ENCODE results near the gene DCAF7.

The DCAF7 gene

DNA sequence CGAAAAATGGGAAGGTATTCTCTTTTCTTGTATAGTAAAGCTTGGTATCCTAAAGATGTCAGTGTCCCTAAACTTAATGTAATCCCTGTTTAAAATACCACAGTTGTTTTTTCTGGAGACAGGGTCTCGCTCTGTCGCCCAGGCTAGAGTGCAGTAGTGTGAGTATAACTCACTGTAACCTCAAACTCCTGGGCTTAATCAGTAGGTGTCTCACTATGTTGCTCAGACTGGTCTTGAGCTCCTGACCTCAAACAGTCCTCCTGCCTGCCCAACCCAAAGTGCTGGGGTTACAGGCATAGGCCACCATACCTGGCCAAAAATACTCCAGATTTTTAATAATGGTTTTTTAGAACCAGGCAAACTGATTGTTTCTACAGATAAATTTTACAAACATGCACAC is 8.2 kb downstream of the DCAF7 start:
- in situ Hi-C loops (cut with HindIII; ENCODE audit: low pct_unique_long_range_greater_than_20kb, low sequenced_read_pairs): no loop called here
- TF ChIP-seq JUND (IDR thresholded peaks at IDR 0.05; ENCODE audit: low read depth): no peak
- no peak for DNase-seq (ENCODE audit: low read depth in 1 of 2, low spot score in 1 of 2)

GRCh38 chr17:63561819-63562218 is 11.5 kb downstream of the DCAF7 start:
- no peak for TF ChIP-seq JUND (IDR thresholded peaks at IDR 0.05; ENCODE audit: low read depth)
- in situ Hi-C loops (cut with HindIII; ENCODE audit: low pct_unique_long_range_greater_than_20kb, low sequenced_read_pairs): no loop called here
- DNase-seq (ENCODE audit: low read depth in 1 of 2, low spot score in 1 of 2): no peak

DNA sequence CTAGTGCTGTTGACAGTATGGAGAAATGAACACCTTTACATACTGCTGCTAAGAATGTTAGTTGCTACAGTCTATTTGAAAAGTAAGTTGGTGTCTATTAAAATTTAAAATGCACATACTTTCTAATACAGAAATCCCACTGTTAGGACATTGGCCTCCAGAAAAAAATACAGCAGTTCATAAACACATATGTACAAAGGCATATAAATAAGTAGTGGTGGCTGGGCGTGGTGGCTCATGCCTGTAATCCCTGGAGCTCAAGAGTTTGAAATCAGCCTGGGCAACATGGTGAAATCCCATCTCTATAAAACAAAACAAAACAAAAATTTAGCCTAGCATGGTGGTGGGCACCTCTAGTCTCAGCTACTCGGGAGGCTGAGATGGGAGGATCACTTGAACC is 13.1 kb downstream of the DCAF7 start:
- no peak for DNase-seq (ENCODE audit: low read depth in 1 of 2, low spot score in 1 of 2)
- no peak for TF ChIP-seq JUND (IDR thresholded peaks at IDR 0.05; ENCODE audit: low read depth)
- in situ Hi-C loops (cut with HindIII; ENCODE audit: low pct_unique_long_range_greater_than_20kb, low sequenced_read_pairs): no loop called here

DNA sequence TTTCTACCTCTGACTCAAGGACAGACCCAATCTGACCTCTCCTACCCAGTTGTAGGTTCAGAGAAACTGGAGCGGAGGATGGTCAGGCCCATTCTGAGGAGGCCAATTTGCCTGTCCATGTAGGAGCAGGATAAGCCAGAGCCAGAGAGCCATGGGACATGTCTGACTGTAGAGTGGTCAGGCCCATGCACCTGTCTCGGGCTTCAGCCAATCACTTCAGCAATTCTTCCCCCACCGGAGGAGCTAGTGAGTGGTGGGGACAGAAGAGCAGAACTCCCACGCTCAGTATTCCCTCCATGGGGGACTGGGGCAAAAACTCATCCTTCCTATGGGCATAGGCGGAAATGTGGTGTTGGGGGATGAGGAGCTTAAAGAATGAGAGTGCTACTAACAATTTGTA is 14.3 kb downstream of the DCAF7 start:
- in situ Hi-C loops (cut with HindIII; ENCODE audit: low pct_unique_long_range_greater_than_20kb, low sequenced_read_pairs): no loop called here
- no peak for TF ChIP-seq JUND (IDR thresholded peaks at IDR 0.05; ENCODE audit: low read depth)
- no peak for DNase-seq (ENCODE audit: low read depth in 1 of 2, low spot score in 1 of 2)

- in situ Hi-C loops (cut with HindIII; ENCODE audit: low pct_unique_long_range_greater_than_20kb, low sequenced_read_pairs): no loop called here
- no peak for TF ChIP-seq JUND (IDR thresholded peaks at IDR 0.05; ENCODE audit: low read depth)
- DNase-seq (ENCODE audit: low read depth in 1 of 2, low spot score in 1 of 2): no peak
These were observed 17.0 kb downstream of the DCAF7 start for GRCh38 chr17:63567229-63567628.

GRCh38 chr17:63568563-63568962 is 18.3 kb downstream of the DCAF7 start:
- DNase-seq (ENCODE audit: low read depth in 1 of 2, low spot score in 1 of 2): no peak
- in situ Hi-C loops (cut with HindIII; ENCODE audit: low pct_unique_long_range_greater_than_20kb, low sequenced_read_pairs): no loop called here

GRCh38 chr17:63571632-63572310 is 21.5 kb downstream of the DCAF7 start:
- in situ Hi-C loops (cut with HindIII; ENCODE audit: low pct_unique_long_range_greater_than_20kb, low sequenced_read_pairs): no loop called here
- peak in 1 of 2 experiments; percentile 43 for DNase-seq (ENCODE audit: low read depth in 1 of 2, low spot score in 1 of 2)
- TF ChIP-seq JUND (IDR thresholded peaks at IDR 0.05; ENCODE audit: low read depth): no peak

More at GRCh38 chr17:63568563-63568962, 18.3 kb downstream of the DCAF7 start:
- TF ChIP-seq JUND (IDR thresholded peaks at IDR 0.05; ENCODE audit: low read depth): no peak

DNA sequence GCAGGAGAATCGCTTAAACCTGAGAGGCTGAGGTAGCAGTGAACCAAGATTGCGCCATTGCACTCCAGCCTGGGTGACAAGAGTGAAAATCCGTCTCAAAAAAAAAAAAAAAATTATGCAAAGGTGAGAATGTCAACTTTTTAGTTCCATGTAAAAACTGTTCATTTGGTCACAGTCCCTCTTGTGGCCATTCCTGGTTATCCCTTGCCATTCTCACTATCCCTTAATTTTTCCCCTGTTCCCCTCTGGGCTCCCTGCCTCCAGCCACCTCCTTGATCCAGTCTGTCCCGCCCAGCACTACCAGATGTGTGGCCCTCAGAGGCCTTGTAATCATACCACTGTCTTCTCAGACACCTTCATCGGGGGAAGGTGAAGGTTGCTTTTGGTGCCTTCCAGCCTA is 23.4 kb downstream of the DCAF7 start:
- no peak for TF ChIP-seq JUND (IDR thresholded peaks at IDR 0.05; ENCODE audit: low read depth)
- in situ Hi-C loops (cut with HindIII; ENCODE audit: low pct_unique_long_range_greater_than_20kb, low sequenced_read_pairs): no loop called here
- DNase-seq (ENCODE audit: low read depth in 1 of 2, low spot score in 1 of 2): peak in 1 of 2 experiments; percentile 33

DNA sequence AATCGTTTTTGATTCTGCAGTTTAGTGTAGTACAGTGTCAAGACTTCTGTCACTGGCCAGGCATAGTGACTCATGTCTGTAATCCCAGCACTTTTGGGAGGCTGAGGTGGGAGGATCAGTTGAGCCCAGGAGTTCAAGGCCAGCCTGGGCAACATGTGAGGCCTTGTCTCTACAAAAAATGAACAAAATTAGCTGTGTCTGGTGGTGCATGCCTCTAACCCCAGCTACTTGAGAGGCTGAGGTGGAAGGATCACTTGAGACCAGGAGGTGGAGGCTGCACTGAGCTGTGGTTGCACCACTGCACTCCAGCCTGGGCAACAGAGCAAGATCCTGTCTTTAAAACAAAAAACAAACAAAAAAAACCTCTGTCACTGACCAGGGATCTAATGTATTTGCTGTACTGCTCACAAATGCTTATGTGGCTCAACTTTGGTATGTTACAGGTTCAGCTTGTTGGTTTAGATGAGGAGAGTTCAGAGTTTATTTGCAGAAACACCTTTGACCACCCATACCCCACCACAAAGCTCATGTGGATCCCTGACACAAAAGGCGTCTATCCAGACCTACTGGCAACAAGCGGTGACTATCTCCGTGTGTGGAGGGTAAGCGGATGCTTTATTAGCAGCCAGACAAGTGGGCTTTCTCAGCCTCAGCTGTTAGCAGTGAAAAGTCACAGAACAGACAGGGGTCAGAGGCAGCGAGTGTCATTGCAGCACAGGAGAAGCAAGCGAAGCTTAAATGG is 27.9 kb downstream of the DCAF7 start:
- no peak for TF ChIP-seq JUND (IDR thresholded peaks at IDR 0.05; ENCODE audit: low read depth)
- peak in 1 of 2 experiments; percentile 26 for DNase-seq (ENCODE audit: low read depth in 1 of 2, low spot score in 1 of 2)
- in situ Hi-C loops (cut with HindIII; ENCODE audit: low pct_unique_long_range_greater_than_20kb, low sequenced_read_pairs): no loop called here

DNA sequence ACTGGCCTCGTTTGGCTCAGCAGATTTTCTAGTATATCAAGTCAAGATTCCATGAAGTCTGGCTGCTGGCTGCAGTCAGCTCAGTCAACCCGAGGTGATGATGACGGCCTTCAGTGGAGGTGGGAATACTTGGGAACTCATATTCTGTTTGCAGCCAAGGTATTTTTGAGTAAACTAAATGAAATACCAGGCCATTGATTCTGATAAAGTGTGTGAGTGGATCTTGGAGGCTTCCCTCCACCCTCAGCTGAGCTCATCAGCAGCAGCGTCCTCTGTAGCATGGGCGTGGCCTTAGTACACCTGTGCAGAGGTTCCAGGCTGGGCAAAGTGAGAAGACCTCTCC is 28.5 kb downstream of the DCAF7 start:
- TF ChIP-seq JUND (IDR thresholded peaks at IDR 0.05; ENCODE audit: low read depth): no peak
- no peak for DNase-seq (ENCODE audit: low read depth in 1 of 2, low spot score in 1 of 2)
- in situ Hi-C loops (cut with HindIII; ENCODE audit: low pct_unique_long_range_greater_than_20kb, low sequenced_read_pairs): no loop called here

DNA sequence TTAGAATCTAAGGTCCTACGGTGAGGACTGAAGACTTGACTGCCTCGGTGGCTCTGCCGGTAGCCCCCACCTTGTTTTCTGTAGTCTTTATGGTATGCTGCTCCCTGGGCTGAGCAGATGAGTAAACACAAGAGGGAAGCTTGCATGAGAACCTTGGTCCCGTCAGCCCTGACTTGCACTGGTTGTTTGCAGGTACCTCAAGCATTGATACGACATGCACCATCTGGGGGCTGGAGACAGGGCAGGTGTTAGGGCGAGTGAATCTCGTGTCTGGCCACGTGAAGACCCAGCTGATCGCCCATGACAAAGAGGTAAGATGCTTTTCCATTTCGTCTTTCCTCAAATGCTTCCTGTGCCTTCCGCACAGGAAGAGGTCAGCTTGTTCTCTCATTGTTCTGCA is 29.4 kb downstream of the DCAF7 start:
- peak in 1 of 2 experiments; percentile 50 for DNase-seq (ENCODE audit: low read depth in 1 of 2, low spot score in 1 of 2)

GRCh38 chr17:63587770-63588169 is 37.5 kb downstream of the DCAF7 start:
- no peak for TF ChIP-seq JUND (IDR thresholded peaks at IDR 0.05; ENCODE audit: low read depth)
- in situ Hi-C loops (cut with HindIII; ENCODE audit: low pct_unique_long_range_greater_than_20kb, low sequenced_read_pairs): no loop called here

More for the DNA sequence above, 29.4 kb downstream of the DCAF7 start:
- no peak for TF ChIP-seq JUND (IDR thresholded peaks at IDR 0.05; ENCODE audit: low read depth)
- in situ Hi-C loops (cut with HindIII; ENCODE audit: low pct_unique_long_range_greater_than_20kb, low sequenced_read_pairs): no loop called here

DNA sequence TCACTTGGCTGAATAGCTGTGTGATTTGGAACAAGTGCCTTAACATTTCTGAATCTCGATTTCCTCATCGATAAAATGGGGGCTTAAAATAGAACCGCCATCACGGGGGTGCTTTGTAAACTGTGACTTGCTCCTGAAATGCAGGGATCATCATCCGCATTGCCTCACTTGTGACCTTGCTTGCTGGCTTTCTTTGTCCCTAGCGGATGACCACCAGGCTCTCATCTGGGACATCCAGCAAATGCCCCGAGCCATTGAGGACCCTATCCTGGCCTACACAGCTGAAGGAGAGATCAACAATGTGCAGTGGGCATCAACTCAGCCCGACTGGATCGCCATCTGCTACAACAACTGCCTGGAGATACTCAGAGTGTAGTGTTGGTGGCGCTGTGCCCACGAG is 38.5 kb downstream of the DCAF7 start:
- in situ Hi-C loops (cut with HindIII; ENCODE audit: low pct_unique_long_range_greater_than_20kb, low sequenced_read_pairs): no loop called here
- DNase-seq (ENCODE audit: low read depth in 1 of 2, low spot score in 1 of 2): no peak
- no peak for TF ChIP-seq JUND (IDR thresholded peaks at IDR 0.05; ENCODE audit: low read depth)

More at GRCh38 chr17:63587770-63588169, 37.5 kb downstream of the DCAF7 start:
- no peak for DNase-seq (ENCODE audit: low read depth in 1 of 2, low spot score in 1 of 2)
